GM18526 (cell line): ENCODE data around the gene ARHGAP9.

Experiments used
- POLR2A ChIP-seq: IDR thresholded peaks from 3 replicates; pipeline ENCODE4 v1.6.1; 2011; ENCODE audit not compliant: insufficient read length; ENCODE audit errors: extremely low read depth

ARHGAP9 gene

GRCh38 chr12:57479376-57480115 is at the start of gene ARHGAP9:
Gene ARHGAP9 (minus strand): TSS chr12:57479866. CDS start chr12:57479406, 460 bp downstream.
- peak; percentile 30 for TF ChIP-seq POLR2A

DNA sequence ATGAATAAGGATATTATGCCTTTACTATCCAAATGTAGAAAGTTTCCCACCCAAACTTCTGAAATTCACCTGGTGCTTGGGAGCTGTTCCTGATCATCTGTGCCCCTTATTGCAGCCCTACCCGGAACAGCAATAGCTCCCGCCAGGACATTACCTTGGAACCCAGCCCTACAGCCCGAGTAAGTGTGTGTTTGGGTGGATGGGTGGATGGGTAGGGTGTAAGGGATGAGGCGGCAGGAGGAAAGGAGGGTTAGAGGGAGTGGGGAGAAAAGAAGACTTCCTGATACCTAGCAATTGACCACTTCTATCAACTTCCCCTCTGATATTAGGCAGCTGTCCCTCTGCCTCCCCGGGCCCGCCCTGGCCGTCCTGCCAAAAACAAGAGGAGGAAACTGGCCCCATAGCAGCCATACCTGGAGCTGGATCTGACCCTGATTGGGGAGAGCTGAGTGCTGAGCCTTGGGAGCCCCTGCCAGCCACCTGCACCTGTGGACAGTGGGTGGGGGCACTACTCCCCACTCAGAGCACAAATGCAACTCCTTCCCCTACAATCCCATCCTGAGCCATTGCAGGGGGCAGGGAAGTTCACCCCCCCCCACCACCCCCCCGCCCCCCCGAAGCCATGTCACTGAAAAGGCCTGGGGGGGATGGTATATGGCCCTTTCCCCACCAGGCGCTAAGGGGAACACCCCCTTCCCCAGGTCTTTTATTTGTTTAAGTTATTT is 49.3 kb upstream of the ARHGAP9 start:
- no peak for TF ChIP-seq POLR2A

DNA sequence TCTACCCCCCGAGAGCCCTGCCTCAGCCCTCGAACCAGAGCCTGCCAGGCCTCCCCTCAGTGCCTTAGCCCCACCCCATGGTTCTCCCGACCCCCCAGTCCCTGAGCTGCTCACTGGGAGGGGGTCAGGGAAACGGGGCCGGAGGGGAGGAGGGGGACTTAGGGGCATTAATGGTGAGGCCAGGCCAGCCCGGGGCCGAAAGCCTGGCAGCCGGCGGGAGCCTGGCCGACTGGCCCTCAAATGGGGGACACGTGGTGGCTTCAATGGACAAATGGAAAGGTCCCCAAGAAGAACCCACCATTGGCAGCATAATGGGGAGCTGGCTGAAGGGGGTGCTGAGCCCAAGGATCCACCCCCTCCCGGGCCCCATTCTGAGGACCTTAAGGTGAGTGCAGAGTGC is 48.5 kb upstream of the ARHGAP9 start:
- no peak for TF ChIP-seq POLR2A

- TF ChIP-seq POLR2A: no peak
Measured at GRCh38 chr12:57527184-57527583, 47.5 kb upstream of the ARHGAP9 start.

DNA sequence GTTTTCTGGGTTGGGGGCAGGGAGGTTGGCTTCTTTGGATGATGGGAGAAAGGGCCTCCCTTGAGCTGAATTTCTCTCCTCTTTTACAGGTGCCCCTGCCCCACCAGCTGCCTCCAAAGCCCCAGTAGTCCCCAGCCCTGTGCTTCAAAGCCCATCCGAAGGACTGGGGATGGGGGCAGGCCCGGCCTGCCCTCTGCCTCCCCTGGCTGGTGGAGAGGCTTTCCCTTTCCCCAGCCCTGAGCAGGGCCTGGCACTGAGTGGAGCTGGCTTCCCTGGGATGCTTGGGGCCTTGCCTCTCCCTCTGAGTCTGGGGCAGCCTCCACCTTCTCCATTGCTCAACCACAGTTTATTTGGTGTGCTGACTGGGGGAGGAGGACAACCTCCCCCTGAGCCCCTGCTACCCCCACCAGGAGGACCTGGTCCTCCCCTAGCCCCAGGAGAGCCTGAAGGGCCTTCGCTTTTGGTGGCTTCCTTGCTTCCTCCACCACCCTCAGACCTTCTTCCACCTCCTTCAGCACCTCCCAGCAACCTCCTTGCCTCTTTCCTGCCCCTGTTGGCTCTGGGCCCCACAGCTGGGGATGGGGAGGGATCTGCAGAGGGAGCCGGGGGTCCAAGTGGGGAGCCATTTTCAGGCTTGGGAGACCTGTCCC is 46.9 kb upstream of the ARHGAP9 start:
- TF ChIP-seq POLR2A: no peak

DNA sequence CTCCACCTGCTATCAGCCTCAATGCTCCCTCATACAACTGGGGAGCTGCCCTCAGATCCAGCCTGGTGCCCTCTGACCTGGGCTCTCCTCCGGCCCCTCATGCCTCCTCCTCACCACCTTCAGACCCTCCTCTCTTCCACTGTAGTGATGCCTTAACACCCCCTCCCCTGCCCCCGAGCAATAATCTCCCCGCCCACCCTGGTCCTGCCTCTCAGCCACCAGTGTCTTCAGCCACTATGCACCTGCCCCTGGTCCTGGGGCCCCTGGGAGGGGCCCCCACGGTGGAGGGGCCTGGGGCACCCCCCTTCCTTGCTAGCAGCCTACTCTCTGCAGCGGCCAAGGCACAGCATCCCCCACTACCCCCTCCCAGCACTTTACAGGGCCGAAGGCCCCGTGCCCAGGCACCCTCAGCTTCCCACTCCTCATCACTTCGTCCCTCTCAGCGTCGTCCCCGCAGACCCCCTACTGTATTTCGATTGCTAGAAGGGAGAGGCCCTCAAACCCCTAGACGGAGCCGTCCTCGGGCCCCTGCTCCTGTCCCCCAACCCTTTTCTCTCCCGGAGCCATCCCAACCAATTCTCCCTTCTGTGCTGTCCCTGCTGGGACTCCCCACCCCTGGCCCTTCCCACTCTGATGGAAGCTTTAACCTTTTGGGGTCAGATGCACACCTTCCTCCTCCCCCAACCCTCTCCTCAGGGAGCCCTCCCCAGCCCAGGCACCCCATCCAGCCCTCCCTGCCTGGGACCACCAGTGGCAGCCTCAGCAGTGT is 46.1 kb upstream of the ARHGAP9 start:
- TF ChIP-seq POLR2A: no peak

DNA sequence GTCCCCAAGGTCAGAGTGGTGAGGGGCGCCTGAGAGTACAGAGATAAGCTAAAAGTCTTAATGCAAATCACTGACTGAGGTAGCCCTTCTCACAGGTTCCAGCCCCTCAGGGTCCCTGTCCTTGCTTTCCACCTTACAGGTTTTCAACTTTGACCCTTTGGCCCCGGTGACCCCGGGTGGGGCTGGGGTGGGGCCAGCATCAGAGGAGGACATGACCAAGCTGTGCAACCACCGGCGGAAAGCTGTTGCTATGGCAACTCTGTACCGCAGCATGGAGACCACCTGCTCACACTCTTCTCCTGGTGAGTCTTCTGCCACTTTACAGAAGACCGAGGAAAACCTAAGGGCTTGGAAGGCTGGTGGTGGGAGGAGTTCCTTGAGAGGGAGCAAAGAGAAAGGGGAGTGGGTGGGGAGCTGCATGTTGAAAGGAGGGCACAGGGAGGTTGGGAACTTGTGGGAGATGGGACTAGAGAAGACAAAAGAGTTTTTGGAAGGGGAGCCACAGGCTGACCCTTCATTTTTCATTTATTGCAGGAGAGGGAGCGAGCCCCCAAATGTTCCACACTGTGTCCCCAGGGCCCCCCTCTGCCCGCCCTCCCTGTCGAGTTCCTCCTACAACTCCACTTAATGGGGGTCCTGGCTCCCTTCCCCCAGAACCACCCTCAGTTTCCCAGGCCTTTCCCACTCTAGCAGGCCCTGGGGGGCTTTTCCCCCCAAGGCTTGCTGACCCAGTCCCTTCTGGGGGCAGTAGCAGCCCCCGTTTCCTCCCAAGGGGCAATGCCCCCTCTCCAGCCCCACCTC is 45.3 kb upstream of the ARHGAP9 start:
- TF ChIP-seq POLR2A: no peak

- TF ChIP-seq POLR2A: no peak
Measured at GRCh38 chr12:57523706-57524614, 44.3 kb upstream of the ARHGAP9 start.

DNA sequence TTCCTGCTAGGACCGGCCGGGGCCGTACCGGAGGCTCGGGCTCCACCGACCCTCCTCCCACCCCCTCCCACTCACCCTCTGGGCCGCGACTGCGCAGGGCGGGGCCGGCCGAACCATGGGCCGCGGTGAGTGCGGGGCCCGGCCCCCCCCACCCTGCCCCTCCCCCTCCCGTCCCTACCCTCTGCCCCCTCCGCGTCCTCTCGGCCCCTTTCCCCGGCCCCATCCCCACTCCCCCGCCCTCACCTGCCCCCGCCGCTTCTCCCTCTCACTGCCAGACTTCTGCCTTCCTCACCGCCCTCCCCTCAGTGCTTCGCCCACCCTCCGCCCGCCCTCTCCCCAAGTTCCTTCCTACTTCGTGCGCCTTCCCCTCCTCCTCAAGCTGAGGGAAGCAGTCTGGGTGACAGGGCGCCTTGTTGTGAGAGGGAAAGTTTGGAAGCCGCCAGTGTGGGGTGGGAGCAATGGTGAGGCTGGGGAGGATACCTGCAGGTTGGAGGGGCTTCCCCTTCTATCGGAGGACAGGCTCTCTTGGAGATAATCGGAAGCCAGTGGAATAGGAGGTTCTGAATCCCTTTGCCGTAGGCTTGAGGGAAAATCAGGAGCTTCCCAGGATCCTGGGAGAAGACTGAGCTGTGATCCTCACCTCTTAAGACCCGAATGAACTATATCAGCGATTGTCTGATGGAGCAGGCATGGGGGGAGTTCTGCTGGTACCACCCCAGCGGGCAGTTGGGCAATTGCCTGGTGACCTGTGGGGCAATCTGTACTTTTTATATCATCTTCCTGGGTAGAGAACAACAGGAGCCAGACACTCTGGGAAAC is 43.4 kb upstream of the ARHGAP9 start:
- TF ChIP-seq POLR2A: peak; percentile 52

- peak; percentile 51 for TF ChIP-seq POLR2A
Measured at GRCh38 chr12:57522011-57522886, 42.6 kb upstream of the ARHGAP9 start, which contains the start of gene MBD6. Gene MBD6 (plus strand): TSS chr12:57522824. CDS start chr12:57524304, 1,480 bp downstream.

- no peak for TF ChIP-seq POLR2A
Measured at GRCh38 chr12:57521525-57522010, 41.9 kb upstream of the ARHGAP9 start.

DNA sequence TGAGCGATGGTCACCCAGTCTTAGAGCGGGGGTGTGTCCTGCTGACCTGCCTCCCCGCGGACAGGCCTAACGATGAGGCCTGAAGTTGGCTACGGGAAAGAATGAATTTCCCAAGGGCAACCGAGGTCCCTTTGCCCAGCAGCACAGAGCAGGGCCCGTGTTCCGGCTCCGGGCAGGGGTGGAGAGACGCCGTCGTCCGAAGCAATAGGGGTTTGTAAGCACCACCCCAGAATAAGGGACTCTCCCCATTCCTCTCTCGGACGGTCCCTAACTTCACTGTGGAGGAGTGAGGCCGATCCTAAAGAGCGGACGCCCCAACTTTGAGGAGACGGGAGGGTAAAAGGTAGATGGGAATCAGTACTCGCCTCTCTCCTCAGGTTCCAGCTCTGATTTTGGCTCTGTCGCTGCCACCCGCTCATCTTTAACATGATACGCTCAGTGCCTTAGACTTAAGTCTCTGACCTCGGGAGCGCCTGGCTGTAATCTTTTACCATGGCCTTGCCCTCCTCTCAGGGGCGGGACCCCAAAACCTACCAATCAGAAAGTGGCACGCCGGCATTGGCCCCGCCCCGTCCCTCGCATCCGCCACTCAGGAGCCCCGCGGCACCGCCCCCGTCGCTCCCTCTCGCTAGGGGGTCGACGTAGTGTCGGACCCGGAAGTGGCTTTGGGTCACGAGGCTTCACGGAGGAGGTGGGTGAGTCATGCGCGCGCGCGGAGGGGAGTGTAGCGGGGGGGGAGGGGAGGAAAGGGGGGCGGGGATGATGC is 40.6 kb upstream of the ARHGAP9 start, which contains the start of gene DDIT3:
Gene DDIT3 (minus strand): TSS at position 462 of the 766 bp plus-strand sequence. CDS start 3,108 bp downstream, outside the sequence.
- TF ChIP-seq POLR2A: peak; percentile 99
